ENCODE data around the gene ASCC3.

ASCC3 gene

GRCh38 chr6:100719883-100720682 lies 161.0 kb downstream of the ASCC3 start:
- DNase-seq = no peak

- DNase-seq = no peak
Measured at GRCh38 chr6:100712997-100713396, 168.1 kb downstream of the ASCC3 start.

- DNase-seq = no peak
Measured at GRCh38 chr6:100706491-100706890, 174.6 kb downstream of the ASCC3 start.

- DNase-seq = no peak
Measured at GRCh38 chr6:100704961-100705360, 176.2 kb downstream of the ASCC3 start.

DNA sequence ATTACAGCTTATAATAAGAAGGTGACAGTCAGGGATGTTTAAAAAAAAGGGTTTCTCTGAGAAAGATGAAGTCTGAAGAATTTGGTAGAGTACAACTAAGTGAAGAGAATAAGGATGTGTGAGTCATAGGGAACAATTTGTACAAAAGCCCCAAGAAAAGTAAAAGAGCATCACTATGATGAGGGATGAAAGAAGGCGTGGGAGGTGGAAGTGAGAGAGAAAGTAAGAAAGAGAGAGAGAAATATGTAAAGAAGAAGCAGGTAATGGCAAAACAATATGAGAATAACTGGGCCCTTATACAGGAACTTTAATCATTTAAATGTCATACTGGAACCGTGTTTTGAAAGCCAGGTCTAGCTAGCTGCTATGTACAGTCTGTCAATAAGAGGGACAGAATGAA lies 179.4 kb downstream of the ASCC3 start:
- no peak for DNase-seq

- DNase-seq = no peak
Measured at GRCh38 chr6:100700009-100700408, 181.1 kb downstream of the ASCC3 start.

GRCh38 chr6:100695445-100695844 lies 185.7 kb downstream of the ASCC3 start:
- no peak for DNase-seq

DNA sequence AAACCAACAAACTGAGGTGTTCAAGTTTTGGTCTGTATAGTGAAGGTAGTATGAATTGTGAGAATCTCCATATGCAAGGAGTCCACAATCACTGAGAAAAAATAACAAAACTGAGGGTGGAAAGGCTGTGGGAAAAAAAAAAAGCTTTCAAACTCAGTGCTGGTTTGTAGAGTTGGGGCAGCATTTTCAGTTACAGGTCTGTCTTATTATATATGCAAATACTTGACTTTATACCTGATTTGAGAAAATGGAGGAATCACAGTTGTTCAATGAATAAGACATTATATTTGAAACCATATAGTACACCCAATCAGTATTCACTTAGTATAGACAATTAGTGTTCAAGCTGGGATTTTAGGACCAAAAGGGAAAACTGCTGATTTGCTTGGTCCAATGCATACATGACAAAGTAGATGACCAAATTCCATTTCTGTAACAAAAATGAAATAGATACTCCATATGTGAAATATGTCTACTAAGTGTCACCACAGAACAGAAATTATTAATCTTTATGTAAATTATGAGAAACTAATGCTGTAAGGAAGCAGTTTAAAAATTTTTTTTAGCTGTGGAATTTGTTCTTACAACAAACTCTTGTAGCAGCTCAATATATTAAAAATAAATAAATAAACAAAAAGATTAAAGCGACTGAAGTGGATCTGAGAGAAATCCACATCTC lies 187.7 kb downstream of the ASCC3 start:
- DNase-seq = no peak

- DNase-seq = no peak
Measured at GRCh38 chr6:100691972-100692371, 189.2 kb downstream of the ASCC3 start.

DNA sequence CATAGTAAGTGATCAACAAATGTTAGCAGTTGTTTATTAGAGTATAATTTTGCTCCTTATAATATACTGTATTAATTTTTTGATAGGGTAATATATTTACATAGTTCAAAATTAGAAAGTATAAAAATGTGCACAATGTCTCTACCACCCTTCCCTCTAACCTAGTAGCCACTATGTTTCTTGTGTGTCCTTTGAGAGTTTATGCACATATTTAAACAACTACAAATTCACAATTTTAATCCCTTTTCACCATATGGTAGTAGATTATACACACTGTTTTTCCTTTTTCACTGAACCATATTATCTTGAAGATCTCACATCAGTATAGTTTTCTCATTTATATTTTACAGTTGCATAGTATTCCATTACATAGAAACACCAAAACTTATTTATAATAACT lies 194.9 kb downstream of the ASCC3 start:
- no peak for DNase-seq

DNA sequence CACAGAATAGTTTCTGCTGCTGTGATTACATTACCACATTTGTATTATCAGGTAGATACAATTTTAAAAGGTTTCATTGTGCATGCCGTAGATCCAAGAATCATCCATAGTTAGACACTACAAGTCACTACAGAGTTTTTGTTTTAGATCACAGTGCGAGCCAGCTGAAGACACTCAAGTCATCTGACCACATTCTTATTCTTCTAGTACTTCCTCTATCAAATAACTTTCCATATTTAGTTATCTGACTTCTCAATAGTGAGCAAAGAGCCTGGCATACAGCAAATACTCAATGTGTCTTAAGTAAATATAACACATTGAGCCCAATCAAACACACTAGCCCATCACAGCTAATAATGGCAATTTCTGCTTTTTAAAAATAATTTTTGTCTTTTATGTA lies 195.4 kb downstream of the ASCC3 start:
- no peak for DNase-seq

GRCh38 chr6:100680163-100680562 lies 201.0 kb downstream of the ASCC3 start:
- no peak for DNase-seq

DNA sequence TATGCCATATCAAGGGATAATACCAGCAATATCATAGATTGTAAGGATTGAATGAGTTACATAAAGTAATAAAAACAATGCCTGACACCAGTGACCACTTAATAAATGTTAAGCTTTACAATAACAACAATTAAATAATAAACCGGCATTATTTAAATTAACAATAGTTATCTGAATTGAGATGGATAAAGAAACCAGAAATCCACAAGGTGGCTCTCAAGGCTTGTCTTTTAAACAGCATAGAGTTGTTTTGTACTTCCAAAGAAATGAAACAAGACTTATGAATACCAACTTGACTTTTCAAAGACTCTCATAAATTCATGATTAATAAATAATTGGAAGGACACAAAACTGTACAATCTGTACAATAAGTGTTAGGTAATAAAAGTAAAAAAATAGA lies 203.1 kb downstream of the ASCC3 start:
- no peak for DNase-seq

DNA sequence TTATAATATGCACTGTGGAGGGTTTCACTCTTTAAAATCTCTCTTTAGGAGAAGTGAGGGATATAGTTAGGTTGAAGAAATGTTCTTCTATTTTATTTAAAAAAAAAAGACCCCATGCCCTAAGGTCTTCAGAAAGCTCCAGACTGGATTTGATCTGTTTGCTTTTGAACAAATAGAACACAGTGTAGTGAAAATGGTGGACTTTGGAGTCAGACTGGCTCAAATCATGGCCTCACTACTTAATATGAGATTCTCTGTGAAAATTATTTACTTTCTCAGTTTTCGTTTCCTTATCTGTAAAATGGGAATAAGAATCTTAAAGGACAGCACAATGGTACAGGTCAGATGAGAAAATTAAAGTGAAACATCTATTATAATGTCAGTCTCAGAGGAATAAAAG lies 203.9 kb downstream of the ASCC3 start:
- DNase-seq = no peak

GRCh38 chr6:100673641-100674040 lies 207.5 kb downstream of the ASCC3 start:
- DNase-seq = no peak

GRCh38 chr6:100671740-100672139 lies 209.4 kb downstream of the ASCC3 start:
- DNase-seq = no peak

DNA sequence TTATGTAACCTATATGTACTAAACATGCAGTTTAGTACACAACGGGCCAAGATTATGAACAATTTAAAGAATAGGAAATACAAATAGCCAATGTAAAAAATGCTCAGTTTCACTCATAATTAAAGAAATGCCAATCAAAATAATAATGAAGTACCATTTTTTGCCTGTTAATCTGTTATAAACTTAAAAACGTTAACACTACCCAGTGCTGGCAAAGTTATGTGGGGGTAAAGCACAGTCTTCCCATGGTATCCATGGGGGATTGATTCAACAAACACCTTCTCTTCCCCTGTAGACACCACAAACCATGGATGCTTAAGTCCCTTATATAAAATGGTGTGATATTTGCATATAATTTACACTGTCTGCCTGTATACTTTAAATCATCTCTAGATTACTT lies 211.1 kb downstream of the ASCC3 start:
- no peak for DNase-seq

DNA sequence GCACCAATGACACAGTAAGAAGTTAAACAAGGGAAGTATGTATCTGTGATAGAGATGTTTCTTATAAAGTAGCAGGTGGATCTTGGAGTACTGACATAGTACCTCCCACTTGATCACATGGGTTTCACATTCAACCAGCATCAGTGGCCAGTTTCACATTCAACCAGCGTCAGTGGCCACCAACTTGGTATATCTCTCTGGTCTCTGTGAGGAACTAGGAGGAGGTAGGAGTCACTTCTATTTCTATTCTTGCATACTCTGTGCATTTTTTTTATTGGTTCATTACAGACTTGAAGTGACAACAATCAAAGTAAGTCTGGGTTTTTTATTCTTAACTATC lies 216.1 kb downstream of the ASCC3 start:
- DNase-seq = no peak

DNA sequence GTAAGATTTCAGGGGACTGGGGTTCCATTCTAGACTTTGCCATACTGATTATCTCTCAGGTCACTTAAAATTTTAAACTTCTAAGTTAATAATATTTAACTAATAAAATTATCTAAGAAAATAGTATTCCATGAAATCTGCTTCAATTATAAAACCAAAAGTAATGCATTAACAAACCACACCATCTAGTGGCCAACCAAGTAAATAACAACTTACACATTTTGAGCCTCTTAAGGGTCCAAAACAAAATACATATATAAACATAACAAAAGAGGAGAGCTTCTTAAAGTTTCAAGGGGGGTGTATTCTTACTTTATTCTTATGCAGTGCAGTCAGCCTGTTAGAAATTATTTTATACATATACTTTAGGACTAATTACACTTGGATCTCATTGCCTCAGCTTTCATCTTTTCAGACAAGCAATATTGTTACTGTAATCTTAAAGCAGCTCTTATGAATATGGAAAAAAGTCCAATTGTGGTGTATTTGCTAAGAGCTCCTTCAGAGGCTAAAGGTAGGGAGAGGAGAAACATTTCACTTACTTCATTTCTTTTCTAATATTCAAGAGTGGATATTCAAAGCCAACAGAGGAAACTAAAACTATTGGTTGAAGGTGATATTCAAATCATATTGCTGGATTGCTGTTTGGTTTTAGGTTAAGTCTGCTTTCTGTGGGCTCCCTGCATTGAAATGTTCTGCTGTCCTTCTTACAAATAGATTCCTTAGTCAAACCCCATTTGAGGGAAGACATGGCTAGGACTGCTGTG lies 216.7 kb downstream of the ASCC3 start:
- DNase-seq = no peak

- DNase-seq = no peak
Measured at GRCh38 chr6:100663219-100663863, 217.8 kb downstream of the ASCC3 start.

GRCh38 chr6:100662264-100662663 lies 218.9 kb downstream of the ASCC3 start:
- no peak for DNase-seq

- no peak for DNase-seq
Measured at GRCh38 chr6:100658486-100658885, 222.6 kb downstream of the ASCC3 start.

DNA sequence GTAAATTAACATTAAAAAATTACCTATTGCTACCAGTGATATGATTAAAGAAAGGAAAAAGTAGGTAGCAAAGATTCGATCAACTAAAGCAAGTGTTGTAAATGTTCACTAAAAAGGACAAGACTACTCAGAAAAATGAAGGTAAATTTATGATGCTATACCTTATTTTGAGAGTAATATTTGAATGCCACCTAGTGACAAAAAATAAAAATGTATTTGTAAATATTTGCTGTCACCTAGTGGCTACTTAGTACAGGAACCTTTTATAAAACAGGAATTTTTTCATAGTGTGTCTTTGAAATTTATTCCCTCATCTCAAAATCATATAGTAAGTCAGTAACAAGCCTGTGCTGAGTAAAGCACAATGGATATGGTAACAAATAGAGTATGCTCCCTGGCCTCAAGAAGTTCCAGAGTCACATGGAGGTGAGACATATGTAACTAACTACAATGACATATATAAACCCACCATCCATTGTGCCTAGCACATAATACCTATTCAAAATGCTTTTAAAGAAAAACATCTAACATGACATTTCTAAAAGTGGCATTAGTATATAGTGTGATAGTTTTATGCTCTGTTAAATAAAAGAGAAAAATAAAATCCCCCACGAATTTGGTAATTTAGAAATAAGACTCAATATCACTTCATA lies 223.3 kb downstream of the ASCC3 start:
- DNase-seq = no peak
